Measurements from ENCODE around the gene SLC15A5.

SLC15A5 gene

GRCh38 chr12:16277585-16277984 is at the start of gene SLC15A5:
TSS of gene SLC15A5 (minus strand) at chr12:16277685. CDS start at chr12:16277685, 0 bp downstream.
- no peak for DNase-seq

- DNase-seq: peak; percentile 55
Observed at GRCh38 chr12:16325426-16325825, 47.9 kb upstream of the SLC15A5 start.

DNA sequence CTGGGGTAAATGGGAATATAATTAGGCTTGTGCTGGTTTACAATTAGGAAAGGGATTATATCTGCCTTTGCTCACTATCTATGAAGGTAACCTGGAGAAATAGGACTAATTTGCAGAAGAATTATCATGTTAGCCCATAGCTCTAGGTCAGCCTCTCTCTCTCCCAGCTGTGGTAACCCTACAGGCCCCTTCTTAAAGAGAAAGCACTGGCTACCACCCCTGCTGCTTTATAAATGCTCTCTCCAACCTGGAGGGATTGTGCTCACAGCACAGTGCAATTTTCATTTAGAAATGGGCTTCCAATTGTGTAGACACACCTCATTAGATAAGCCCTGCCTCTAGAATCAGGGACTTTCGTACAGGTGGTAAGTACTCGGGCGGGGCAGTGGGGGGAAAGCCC is 47.3 kb upstream of the SLC15A5 start:
- DNase-seq: peak; percentile 42

DNA sequence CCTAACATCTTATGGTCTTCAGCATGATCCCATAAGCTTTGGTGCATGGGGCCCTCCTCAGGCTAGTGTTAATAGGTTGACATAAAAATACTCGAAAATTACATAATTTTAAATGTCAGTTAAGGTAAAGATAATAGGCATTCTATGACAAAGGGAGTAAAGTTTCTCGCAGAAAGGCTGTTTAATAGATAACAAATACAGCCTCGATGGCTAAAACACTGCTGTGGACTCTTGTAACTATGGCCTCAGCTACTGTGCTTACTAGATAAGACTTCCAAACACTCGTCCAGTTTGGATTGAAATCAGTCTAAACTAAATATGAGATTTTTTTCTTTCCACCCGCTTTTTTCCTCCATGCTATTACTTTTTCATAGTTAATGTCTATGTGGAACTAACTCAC is 46.8 kb upstream of the SLC15A5 start:
- DNase-seq: no peak

GRCh38 chr12:16323638-16324037 is 46.2 kb upstream of the SLC15A5 start:
- DNase-seq: no peak

GRCh38 chr12:16323010-16323409 is 45.5 kb upstream of the SLC15A5 start:
- no peak for DNase-seq

GRCh38 chr12:16310934-16311333 is 33.4 kb upstream of the SLC15A5 start:
- DNase-seq: no peak

DNA sequence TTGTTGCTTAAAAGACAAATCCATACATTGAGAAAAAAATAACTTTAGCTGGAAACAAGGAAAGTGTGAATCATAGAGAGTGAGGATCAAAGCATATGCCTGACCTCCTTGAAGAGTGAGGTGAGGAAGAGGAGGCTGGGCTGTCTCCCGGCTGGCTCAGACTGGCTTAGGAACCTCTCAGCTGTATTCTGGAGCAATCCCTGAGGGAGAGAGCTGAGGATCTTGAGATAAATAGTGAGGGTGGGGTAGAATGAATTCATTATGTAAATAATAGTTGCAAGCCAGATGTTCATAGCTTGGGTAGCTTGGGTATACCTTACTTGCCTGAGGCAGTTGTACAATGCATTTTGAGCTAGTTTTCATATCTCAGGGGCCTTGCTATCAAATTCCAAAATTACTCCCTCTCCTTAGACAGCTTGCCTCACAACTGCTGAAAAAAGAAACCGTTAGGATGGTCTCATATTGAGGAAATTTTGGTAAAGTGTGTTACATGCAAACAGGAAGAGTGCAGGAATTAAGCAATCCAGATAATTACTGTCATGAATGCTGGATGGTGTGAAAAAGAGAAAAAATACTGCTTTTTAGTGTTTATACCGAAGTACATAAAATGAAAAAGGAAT is 30.5 kb upstream of the SLC15A5 start:
- no peak for DNase-seq

- DNase-seq: no peak
Observed at GRCh38 chr12:16303939-16304338, 26.5 kb upstream of the SLC15A5 start.

GRCh38 chr12:16300736-16301135 is 23.3 kb upstream of the SLC15A5 start:
- no peak for DNase-seq

- no peak for DNase-seq
Observed at GRCh38 chr12:16300122-16300521, 22.6 kb upstream of the SLC15A5 start.

DNA sequence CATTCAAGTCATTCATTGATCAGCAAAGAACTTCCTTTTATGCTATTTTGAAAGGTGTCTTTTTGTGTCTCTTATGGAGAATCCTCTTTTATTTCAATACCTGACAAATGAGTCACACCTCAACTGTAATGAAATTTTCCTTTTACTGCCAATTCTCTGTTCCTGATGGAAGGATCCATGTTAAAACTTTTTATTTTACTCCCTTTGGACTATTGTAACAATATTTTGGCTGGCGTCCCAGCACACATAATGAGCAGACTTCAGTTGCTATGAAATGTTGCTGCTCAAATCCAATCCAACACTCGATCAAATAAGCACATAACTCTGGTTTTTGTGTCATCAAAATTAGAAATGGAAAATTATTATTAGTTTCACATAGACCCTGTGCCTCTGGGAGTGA is 21.9 kb upstream of the SLC15A5 start:
- no peak for DNase-seq

DNA sequence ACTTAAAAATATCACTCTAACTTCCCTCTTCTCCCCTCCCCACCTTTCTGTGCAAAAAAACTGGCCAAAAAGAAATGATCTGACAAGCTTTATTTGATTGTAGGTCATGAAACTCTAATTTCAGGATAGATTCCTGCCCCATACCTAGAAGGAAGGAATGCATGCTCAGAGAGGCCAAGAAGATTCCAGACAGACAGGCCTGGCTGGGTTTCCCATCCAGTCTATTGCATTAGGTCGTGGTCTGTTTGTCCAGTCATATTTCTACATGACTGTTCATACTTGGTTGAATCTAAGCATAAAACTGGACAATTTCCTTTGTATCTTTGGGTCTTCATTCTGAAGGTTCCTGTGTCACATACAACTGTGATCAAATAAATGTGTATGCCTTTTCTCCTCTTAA is 20.0 kb upstream of the SLC15A5 start:
- DNase-seq: no peak

DNA sequence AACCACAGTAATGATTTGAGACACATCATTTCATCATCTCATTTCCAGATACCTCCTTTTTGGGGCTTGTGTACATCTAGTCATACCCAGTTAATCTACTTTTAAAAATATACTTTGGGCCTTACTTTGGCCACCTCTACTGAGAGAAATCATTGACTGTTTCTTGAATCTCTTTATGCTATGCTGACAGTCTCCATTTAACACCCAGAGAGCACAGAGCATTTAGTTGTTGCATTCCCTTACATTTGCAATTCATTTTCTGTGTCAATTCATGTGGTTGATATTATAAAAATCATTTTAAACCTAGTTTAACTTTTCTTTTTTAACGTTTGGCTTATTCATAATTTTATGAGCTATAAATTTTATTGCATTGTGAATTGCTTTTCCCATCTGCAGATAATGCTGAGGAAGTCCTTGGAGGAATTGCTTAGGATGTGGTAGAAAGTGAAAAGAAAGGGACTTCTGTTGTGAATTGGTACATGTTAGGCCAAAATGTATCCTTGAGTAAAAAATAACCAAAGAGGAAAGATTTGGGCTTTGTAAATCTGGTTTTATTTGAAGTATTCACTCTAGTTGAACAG is 17.0 kb upstream of the SLC15A5 start:
- no peak for DNase-seq

DNA sequence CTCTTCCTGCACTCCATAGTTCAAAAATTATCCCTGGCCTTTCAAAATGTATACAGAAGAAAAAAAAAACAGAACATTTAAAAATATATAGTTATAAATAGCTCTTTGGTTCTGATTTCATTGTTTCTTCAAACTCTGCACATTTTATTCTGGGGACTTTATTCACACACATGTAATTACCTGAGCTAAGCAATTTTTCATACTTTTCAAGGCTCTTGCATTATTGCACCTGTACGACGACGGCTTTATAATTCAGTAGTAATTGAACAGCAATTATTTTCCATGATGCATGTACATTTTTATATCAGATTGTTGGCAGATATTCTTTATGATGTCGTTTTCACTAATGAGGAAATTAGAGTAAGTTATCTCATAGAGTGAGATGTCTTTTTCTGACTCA is 13.5 kb upstream of the SLC15A5 start:
- no peak for DNase-seq

DNA sequence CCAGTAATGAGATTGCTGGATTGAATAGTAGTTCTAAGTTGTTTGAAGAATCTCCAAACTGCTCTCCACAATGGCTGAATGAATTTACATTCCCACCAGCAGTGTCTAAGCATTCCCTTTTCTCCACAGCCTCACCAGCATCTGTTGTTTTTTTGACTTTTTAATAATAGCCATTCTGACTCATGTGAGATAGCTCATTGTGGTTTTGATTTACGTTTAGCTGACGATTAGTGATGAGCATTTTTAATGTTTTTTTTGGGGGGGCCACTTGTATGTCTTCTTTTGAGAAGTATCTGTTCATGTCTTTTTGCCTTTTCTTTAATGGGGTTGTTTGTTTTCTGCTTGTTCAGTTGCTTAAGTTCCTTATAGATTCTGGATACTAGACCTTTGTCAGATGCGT is 8.1 kb upstream of the SLC15A5 start:
- no peak for DNase-seq

GRCh38 chr12:16282978-16283377 is 5.5 kb upstream of the SLC15A5 start:
- DNase-seq: no peak

DNA sequence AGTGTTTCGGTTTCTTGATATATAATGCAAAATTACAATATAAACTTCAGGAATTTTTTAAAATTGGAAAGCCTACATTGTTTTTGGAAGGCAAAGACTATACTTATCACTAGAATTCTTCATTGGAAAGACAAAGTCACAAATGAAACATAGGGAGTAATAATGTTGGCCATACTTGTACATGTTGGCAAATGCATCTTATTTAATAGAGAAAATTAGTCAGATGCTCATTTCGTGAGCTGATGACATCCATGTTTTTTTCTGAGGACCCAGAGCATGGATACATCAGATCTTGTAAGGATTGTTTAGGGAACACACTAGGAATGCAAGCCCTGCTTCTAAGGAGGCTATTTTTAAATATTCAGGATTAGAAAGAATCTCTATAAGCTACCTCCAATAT is 4.6 kb upstream of the SLC15A5 start:
- no peak for DNase-seq

GRCh38 chr12:16281157-16281556 is 3.7 kb upstream of the SLC15A5 start:
- DNase-seq: no peak

GRCh38 chr12:16272222-16272621 is 5.3 kb downstream of the SLC15A5 start:
- no peak for DNase-seq

GRCh38 chr12:16271062-16271461 is 6.4 kb downstream of the SLC15A5 start:
- DNase-seq: no peak

DNA sequence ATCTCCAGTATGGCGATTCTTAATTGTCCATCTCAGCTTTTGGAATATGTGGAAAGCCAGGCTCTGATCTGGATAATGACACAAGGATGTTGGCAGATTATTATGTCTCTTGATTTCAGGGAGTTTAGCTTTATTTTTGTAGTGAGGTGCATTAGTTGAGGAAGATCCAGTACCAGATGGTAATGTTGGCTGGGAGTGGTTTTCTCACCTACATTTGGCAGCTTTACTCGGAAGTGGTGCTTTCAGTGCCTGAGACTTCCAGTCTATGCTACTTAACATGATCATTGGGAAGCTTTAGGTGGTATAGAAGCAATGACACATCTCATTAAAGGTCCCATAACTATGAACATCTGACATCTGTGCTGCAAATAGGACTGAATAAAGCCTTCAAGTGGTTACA is 7.5 kb downstream of the SLC15A5 start:
- DNase-seq: no peak

DNA sequence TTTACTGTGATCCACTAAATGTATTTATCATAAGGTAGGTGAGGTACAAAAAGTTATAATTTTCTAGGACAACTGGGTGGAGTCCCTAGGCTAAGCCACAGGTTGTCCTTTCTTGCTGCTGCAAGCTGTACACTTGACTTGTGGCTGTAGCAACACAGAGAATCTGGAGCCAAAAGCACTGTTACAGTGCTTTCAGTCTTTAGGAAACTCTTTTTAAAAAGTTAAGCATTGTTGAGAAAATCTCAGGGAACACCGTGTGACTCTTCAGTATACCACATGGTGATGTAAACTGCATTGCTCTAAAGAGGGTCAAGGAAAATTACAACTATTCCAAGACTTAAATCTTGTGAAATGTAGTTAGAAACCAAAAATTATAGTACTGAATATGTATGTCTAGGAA is 11.4 kb downstream of the SLC15A5 start:
- no peak for DNase-seq

DNA sequence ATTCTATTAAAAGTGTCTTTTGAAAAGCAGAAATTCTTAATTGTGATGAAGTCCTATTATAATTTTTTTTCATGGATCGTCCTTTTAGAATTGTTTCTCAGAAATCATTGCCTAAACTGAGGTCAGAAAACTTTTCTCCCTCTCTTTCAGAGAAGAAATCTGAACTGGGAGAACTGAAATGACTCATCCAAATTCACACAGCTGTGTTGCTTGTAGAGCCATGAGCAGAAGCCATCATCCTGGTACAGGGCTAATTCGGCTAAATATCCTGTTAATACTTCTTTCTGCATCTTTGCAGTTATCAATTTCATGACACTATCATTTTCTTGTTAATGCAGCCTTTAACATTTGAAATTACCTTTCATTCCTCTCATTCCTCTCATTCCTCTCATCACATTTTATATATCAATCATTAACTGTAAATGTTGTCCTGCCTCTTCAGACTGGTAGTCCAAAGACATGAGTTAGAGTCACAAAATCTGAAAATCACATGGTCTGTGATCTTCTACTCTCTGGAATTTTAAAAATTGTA is 15.5 kb downstream of the SLC15A5 start:
- DNase-seq: no peak

DNA sequence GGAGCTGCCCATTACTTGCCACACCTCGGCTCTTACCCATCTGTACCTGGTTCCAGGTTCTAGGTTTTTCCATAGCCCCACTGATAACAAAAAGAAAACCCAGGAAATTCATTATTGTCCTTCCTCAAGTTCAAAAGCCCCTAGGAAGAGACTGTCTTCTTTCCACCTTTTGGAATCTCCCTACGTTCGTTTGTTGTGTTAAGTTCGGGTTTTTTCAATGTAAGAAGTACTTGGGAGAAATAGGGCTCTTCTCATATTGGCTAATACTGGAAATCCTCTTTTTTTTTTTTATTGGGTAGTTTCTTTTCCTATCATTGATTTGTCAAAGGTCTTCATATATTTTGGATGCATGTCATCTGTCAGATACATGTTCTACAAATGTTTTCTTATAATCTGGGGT is 17.3 kb downstream of the SLC15A5 start:
- no peak for DNase-seq

Measured in NCI-H774 (cell line).